ENCODE results near the gene NUDT13.

DNA sequence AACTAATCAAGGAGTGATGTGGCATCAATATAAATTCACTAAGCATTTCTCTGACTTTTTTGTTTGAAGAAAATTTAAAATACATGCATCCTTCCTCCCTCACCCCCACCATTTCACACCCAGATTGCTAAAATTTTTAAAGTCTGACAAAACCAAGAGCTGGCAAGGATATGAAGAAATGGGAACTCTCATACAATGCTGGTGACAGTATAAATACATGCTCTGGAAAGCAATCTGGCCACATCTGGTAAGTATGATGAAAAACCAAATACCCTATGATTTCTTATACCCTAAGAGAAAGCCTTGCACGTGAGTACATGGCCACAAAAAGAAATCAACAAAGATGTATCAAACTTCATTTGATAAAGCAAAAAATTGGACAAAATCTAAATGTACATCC, 44.8 kb upstream of the NUDT13 start:
- TF ChIP-seq, protein P1, sequence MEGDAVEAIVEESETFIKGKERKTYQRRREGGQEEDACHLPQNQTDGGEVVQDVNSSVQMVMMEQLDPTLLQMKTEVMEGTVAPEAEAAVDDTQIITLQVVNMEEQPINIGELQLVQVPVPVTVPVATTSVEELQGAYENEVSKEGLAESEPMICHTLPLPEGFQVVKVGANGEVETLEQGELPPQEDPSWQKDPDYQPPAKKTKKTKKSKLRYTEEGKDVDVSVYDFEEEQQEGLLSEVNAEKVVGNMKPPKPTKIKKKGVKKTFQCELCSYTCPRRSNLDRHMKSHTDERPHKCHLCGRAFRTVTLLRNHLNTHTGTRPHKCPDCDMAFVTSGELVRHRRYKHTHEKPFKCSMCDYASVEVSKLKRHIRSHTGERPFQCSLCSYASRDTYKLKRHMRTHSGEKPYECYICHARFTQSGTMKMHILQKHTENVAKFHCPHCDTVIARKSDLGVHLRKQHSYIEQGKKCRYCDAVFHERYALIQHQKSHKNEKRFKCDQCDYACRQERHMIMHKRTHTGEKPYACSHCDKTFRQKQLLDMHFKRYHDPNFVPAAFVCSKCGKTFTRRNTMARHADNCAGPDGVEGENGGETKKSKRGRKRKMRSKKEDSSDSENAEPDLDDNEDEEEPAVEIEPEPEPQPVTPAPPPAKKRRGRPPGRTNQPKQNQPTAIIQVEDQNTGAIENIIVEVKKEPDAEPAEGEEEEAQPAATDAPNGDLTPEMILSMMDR (IDR thresholded peaks at IDR 0.05), result no peak
- TF ChIP-seq POLR2A (IDR thresholded peaks at IDR 0.05), result no peak
